Stimulated activated effector memory CD8-positive, alpha-beta T cell treated with anti-CD3 and anti-CD28 coated beads, Interleukin-12 subunit alpha, Interleukin-12 subunit beta, amount 100 ng/mL, for 72 hours (primary cell): ENCODE results near the gene PKMYT1.

Experiments
- ATAC-seq: fragments of 150-1000 bp; cut with Tn5 transposase; 2 replicates; pipeline ENCODE4 v1.10.0; 2021
- DNase-seq, 2 donors: peaks; one replicate each; pipeline ENCODE4 v3.0.0; 2021 to 2022; ENCODE audit warnings: low spot score in 2 of 2
- H3K27ac Mint-ChIP-seq: one replicate; pipeline ENCODE4 v1.8.0; 2022; ENCODE audit warnings: mild to moderate bottlenecking, mixed read lengths
- H3K36me3 Mint-ChIP-seq: one replicate; pipeline ENCODE4 v1.8.0; 2022; ENCODE audit warnings: mild to moderate bottlenecking, mixed read lengths
- H3K4me1 Mint-ChIP-seq: one replicate; pipeline ENCODE4 v1.8.0; 2022; ENCODE audit warnings: mixed read lengths
- H3K4me3 Mint-ChIP-seq: one replicate; pipeline ENCODE4 v1.8.0; 2022; ENCODE audit warnings: mild to moderate bottlenecking, mixed read lengths
- H3K9me3 Mint-ChIP-seq: one replicate; pipeline ENCODE4 v1.8.0; 2022; ENCODE audit warnings: mixed read lengths

The PKMYT1 gene

GRCh38 chr16:3009568-3010390 lies 29.5 kb upstream of the PKMYT1 start:
- no peak overlapping the region for H3K27ac Mint-ChIP-seq
- peaks cover 23% of the 10 kb centered on the region for H3K4me1 Mint-ChIP-seq
- ATAC-seq (no peak), DNase-seq (no peak)
- H3K9me3 Mint-ChIP-seq = no peaks in the 10 kb centered on the region
- H3K4me3 Mint-ChIP-seq = no peak overlapping the region
- H3K36me3 Mint-ChIP-seq = no peaks in the 10 kb centered on the region

DNA sequence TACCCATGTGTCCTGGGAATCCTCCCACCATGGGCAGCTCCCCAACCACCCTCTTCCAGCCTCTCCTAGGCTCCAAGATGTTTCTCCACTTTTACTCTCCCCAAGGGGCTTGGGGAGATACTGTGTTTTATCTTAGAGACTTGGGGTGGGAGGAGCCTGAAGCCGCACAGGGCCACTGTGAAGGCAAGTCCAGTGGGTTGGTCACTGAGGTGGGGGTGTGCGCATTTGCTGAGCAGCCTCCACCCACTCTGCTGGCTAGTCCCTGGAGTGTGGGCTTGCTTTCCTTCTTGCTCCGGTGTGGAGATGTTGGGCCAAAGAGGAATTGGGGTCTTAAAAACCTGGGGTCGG lies 28.4 kb upstream of the PKMYT1 start:
- Mint-ChIP-seq H3K36me3 (peaks cover 5% of the 10 kb centered on the region), H3K9me3 (no peaks in the 10 kb centered on the region), H3K4me1 (peaks cover 23% of the 10 kb centered on the region), H3K4me3 (peak overlapping the region; percentile 47), H3K27ac (no peak overlapping the region)
- ATAC-seq = no peak
- DNase-seq = no peak

GRCh38 chr16:3007957-3008689 lies 27.9 kb upstream of the PKMYT1 start:
- H3K27ac Mint-ChIP-seq = peak overlapping the region; percentile 78

DNA sequence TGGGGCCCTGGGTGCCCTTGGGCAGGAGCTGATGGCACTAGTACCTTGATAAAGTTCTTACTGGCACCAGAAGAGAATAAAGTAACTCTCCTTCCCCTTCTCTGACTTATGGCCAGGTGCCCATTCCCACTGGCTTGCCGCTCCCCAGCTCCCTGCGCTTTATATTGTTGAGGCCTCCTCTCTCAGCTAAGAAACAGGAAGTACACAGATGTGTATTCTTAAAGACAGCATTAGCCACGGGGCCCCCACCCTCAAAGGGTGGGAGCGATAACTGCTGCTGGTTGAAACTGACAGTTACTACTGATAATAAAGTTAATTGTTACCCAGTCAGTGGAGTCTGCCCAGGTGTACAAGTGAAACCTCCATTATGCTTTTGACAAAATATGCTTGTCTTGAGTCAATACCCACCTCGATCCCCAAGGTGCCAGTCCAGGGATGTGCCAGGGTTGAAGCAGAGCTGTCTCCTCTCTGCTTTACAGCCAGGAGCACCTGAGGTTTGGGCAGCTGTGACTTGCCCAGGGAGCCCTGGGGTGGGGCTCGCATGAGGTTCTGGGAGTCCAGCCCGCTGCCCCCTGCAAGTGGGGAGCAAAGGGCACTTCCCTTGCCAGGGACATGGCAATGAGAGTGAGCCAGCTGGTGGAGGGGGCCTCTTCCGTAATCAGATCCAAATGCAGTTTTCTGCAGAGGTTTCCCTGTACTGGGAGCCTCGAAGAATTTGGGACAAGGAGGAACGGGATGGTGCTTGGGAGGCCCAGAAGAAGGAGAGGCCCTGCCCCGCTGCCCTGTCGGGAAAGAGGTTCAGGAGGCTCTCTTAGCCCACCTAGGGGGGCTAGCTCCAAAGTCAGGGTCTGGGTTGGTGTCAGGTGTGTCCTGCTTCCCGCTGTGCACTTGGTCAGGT lies 27.1 kb upstream of the PKMYT1 start:
- Mint-ChIP-seq H3K9me3 (no peaks in the 10 kb centered on the region), H3K4me1 (peaks cover 23% of the 10 kb centered on the region), H3K4me3 (peak overlapping the region; percentile 47), H3K36me3 (peaks cover 6% of the 10 kb centered on the region), H3K27ac (peak overlapping the region; percentile 78)
- DNase-seq (no peak), ATAC-seq (no peak)

More at GRCh38 chr16:3007957-3008689, 27.9 kb upstream of the PKMYT1 start:
- no peaks in the 10 kb centered on the region for H3K9me3 Mint-ChIP-seq
- DNase-seq = no peak
- peaks cover 6% of the 10 kb centered on the region for H3K36me3 Mint-ChIP-seq
- H3K4me1 Mint-ChIP-seq = peaks cover 23% of the 10 kb centered on the region
- ATAC-seq = no peak
- H3K4me3 Mint-ChIP-seq = peak overlapping the region; percentile 47

DNA sequence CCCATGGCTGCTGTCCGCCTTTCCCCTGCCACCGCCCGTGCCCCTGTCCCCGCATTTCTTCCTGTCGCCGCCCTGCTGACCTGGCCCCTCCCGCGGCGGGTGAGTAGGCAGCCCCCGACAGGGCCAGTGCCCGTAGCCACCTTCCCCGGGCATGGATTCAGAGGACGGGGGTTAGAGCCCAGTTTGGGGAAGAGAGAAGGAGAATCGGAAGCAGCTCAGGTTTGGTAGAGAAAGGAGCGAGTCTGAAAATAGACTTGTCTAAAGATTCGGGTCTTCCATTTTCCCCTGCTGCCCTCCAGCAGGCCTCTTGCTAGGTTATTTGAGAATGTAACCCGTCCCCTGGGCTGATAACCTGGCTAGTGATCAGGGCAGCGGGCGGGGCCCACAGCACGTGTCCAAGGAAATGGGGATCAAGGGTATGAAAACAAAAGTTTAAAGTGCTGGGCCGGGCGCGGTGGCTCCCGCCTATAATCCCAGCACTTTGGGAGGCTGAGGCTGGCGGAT lies 24.6 kb upstream of the PKMYT1 start:
- DNase-seq (no peak), ATAC-seq (no peak)
- no peak overlapping the region for H3K27ac Mint-ChIP-seq
- H3K9me3 Mint-ChIP-seq = no peaks in the 10 kb centered on the region
- peaks cover 23% of the 10 kb centered on the region for H3K4me1 Mint-ChIP-seq
- H3K36me3 Mint-ChIP-seq = peaks cover 6% of the 10 kb centered on the region
- H3K4me3 Mint-ChIP-seq = peak overlapping the region; percentile 60

- ATAC-seq = peak; percentile 47
- H3K4me3 Mint-ChIP-seq = peak overlapping the region; percentile 60
Observed at GRCh38 chr16:3004319-3004718, 24.1 kb upstream of the PKMYT1 start.

GRCh38 chr16:3003582-3004270 lies 23.5 kb upstream of the PKMYT1 start:
- H3K9me3 Mint-ChIP-seq = no peaks in the 10 kb centered on the region
- peak; percentile 98 for ATAC-seq
- peaks cover 6% of the 10 kb centered on the region for H3K36me3 Mint-ChIP-seq
- H3K4me3 Mint-ChIP-seq = peak overlapping the region; percentile 56
- peaks cover 23% of the 10 kb centered on the region for H3K4me1 Mint-ChIP-seq
- DNase-seq = peak; percentile 87 to 97
- peak overlapping the region; percentile 34 for H3K27ac Mint-ChIP-seq

More at GRCh38 chr16:3004319-3004718, 24.1 kb upstream of the PKMYT1 start:
- Mint-ChIP-seq H3K36me3 (peaks cover 6% of the 10 kb centered on the region), H3K9me3 (no peaks in the 10 kb centered on the region), H3K4me1 (peaks cover 23% of the 10 kb centered on the region), H3K27ac (no peak overlapping the region)
- no peak for DNase-seq

DNA sequence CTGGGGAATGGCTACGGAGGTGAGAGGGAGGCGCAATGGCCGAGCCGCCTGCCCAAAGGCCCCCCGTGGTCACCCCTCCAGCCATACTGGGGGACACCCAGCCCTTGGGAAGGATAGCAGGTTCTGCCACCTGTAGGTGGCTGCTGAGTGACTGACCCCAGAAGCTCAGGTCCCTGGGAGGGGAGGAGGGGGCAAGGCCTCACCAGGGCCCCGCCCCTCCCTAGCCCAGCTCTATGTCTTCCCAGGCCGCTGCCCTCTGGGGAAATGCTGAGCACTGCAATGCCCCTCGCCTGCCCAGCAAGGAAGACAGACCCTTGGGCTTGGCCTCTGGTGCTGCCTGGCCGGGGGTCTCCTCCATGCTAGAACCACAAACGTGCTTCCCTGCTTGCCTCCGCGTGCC lies 21.1 kb upstream of the PKMYT1 start:
- peaks cover 6% of the 10 kb centered on the region for H3K36me3 Mint-ChIP-seq
- no peak overlapping the region for H3K4me3 Mint-ChIP-seq
- ATAC-seq = no peak
- H3K27ac Mint-ChIP-seq = no peak overlapping the region
- no peaks in the 10 kb centered on the region for H3K4me1 Mint-ChIP-seq
- no peaks in the 10 kb centered on the region for H3K9me3 Mint-ChIP-seq
- no peak for DNase-seq

GRCh38 chr16:3000540-3000939 lies 20.3 kb upstream of the PKMYT1 start:
- no peak for ATAC-seq
- H3K27ac Mint-ChIP-seq = no peak overlapping the region

GRCh38 chr16:2999929-3000328 lies 19.7 kb upstream of the PKMYT1 start:
- Mint-ChIP-seq H3K36me3 (peaks cover 6% of the 10 kb centered on the region), H3K9me3 (no peaks in the 10 kb centered on the region), H3K4me3 (no peak overlapping the region), H3K4me1 (no peaks in the 10 kb centered on the region), H3K27ac (no peak overlapping the region)
- ATAC-seq (no peak), DNase-seq (no peak)

More at GRCh38 chr16:3000540-3000939, 20.3 kb upstream of the PKMYT1 start:
- no peaks in the 10 kb centered on the region for H3K9me3 Mint-ChIP-seq
- DNase-seq = no peak
- peaks cover 6% of the 10 kb centered on the region for H3K36me3 Mint-ChIP-seq
- no peaks in the 10 kb centered on the region for H3K4me1 Mint-ChIP-seq
- no peak overlapping the region for H3K4me3 Mint-ChIP-seq

DNA sequence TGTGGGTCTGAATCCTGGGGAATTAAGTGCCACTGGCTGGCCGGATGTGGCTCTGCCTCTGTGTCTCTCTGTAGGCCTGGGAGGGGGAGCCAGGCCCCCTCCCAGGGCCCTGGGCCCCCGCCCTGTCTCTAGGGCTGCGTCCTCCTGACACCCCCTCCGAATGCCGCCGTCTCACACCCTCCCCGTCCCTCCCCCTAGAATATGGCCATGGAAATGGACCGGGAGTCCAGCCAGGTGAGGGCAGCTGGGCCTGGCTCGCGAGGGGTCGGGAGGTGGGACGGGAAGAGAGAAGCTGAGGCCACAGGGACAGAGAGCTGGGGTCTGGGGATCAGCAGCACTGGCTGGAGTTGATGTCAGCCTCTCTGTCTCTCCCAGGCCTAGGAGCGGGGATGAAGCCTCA lies 16.1 kb upstream of the PKMYT1 start:
- ATAC-seq = no peak
- Mint-ChIP-seq H3K4me3 (no peak overlapping the region), H3K4me1 (no peaks in the 10 kb centered on the region), H3K9me3 (no peaks in the 10 kb centered on the region), H3K27ac (no peak overlapping the region), H3K36me3 (no peaks in the 10 kb centered on the region)
- DNase-seq = no peak

GRCh38 chr16:2992383-2993081 lies 12.3 kb upstream of the PKMYT1 start:
- Mint-ChIP-seq H3K4me1 (no peaks in the 10 kb centered on the region), H3K36me3 (no peaks in the 10 kb centered on the region), H3K27ac (no peak overlapping the region), H3K4me3 (no peak overlapping the region), H3K9me3 (no peaks in the 10 kb centered on the region)
- DNase-seq (no peak), ATAC-seq (no peak)

GRCh38 chr16:2991566-2992261 lies 11.5 kb upstream of the PKMYT1 start:
- H3K4me3 Mint-ChIP-seq = no peak overlapping the region
- peaks cover 1% of the 10 kb centered on the region for H3K4me1 Mint-ChIP-seq
- H3K27ac Mint-ChIP-seq = no peak overlapping the region
- ATAC-seq = no peak
- no peaks in the 10 kb centered on the region for H3K9me3 Mint-ChIP-seq
- DNase-seq = no peak
- H3K36me3 Mint-ChIP-seq = no peaks in the 10 kb centered on the region

DNA sequence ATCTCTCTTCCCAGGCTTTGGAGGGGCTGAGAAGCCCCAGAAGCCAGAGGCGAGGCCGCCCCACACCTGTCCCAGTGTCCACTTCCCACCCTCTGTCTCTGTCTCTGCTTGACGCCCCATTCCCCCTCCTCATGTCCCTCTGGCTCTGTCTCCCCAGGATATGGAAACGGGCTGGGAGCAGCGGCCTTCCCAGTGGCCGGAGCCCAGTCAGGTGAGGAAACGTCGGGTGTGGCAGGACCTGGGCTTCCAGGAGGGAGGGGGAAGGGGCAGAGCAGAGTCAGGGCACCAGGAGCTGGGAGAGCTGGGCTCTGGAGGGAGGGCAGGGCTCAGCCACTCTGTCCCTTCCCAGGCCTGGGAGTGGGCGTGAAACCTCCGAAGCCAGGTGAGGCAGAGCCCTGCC lies 10.6 kb upstream of the PKMYT1 start:
- Mint-ChIP-seq H3K4me3 (no peak overlapping the region), H3K36me3 (no peaks in the 10 kb centered on the region), H3K9me3 (no peaks in the 10 kb centered on the region), H3K27ac (no peak overlapping the region), H3K4me1 (peaks cover 6% of the 10 kb centered on the region)
- DNase-seq (no peak), ATAC-seq (no peak)
